HepG2 (cell line): ENCODE data around the gene CFAP92. TPM values are rescaled to one million over a fixed set of nuclear protein-coding genes. Genes with fewer than 3 reads are reported as not detected.

Experiments
- KIAA2018 ChIP-seq: sonication (generic); formaldehyde crosslinking; IDR thresholded peaks from 2 replicates; pipeline ENCODE4 v1.5.0; 2020; ENCODE audit warnings: mild to moderate bottlenecking, missing genetic modification reagents, borderline replicate concordance
- NR2F2 ChIP-seq: IDR thresholded peaks from 2 replicates; pipeline ENCODE4 v1.6.1; 2012; ENCODE audit warnings: low read depth, inconsistent platforms, borderline replicate concordance
- ZEB1 ChIP-seq: IDR thresholded peaks from 2 replicates; pipeline ENCODE4 v1.6.1; 2012; ENCODE audit warnings: mild to moderate bottlenecking, low read depth, inconsistent platforms; ENCODE audit not compliant: insufficient replicate concordance
- polyA plus RNA-seq, 8 experiments: library from polyadenylated mRNA; depleted of rRNA in 3 of 8; stranded (reverse) in 7 of 8; unstranded in 1 of 8; fragments of >200 nt; fragmentation: Illumina TruSeq in 4 of 8; extraction: Trizol in 4 of 8; gene quantifications; 2 replicates each; pipeline versions ENCODE4 v1.2.1 to v1.2.3, GENCODE V29; 2011 to 2016; ENCODE audit warnings: low read depth in 4 of 8, missing spikeins in 1 of 8, mixed read lengths in 1 of 8; ENCODE audit not compliant: insufficient read depth in 1 of 8
- total RNA-seq, 5 experiments: library from RNA; depleted of rRNA; stranded (reverse); fragments of >200 nt; fragmentation: Illumina TruSeq; extraction: Trizol; gene quantifications; 2 replicates each; pipeline ENCODE4 v1.2.3, GENCODE V29; 2016; ENCODE audit warnings: low read depth in 1 of 5
- TF ChIP-seq, protein P1 (sequence below): sonication (generic); formaldehyde crosslinking; IDR thresholded peaks from 2 replicates; pipeline ENCODE4 v1.5.0; 2020; ENCODE audit warnings: missing genetic modification reagents

The CFAP92 gene
- total and polyA plus RNA-seq, 2 of the 13 experiments (the other 11 are each of a cell fraction or from before 2014, with no cell fraction given): 0.18 to 0.46 TPM

- TF ChIP-seq KIAA2018 (CRISPR knock-in tag): no peak
- no peak for TF ChIP-seq ZEB1
- TF ChIP-seq NR2F2: no peak
- TF ChIP-seq, protein P1, sequence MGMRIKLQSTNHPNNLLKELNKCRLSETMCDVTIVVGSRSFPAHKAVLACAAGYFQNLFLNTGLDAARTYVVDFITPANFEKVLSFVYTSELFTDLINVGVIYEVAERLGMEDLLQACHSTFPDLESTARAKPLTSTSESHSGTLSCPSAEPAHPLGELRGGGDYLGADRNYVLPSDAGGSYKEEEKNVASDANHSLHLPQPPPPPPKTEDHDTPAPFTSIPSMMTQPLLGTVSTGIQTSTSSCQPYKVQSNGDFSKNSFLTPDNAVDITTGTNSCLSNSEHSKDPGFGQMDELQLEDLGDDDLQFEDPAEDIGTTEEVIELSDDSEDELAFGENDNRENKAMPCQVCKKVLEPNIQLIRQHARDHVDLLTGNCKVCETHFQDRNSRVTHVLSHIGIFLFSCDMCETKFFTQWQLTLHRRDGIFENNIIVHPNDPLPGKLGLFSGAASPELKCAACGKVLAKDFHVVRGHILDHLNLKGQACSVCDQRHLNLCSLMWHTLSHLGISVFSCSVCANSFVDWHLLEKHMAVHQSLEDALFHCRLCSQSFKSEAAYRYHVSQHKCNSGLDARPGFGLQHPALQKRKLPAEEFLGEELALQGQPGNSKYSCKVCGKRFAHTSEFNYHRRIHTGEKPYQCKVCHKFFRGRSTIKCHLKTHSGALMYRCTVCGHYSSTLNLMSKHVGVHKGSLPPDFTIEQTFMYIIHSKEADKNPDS (CRISPR knock-in tag): no peak
These were observed 57.5 kb downstream of the CFAP92 start (continued) for GRCh38 chr3:128936341-128936740.
